SK-N-SH (cell line): Measurements from ENCODE around the gene ZNF575. TPM values are rescaled to one million over a fixed set of nuclear protein-coding genes. Genes with fewer than 3 reads are reported as not detected.

Experiments
- CTCF ChIA-PET: fragments of 300-600, 350-600 bp; formaldehyde crosslinking; extraction: SDS; loops from one replicate; lab custom pipeline; 2021; lab: Yijun Ruan, JAX
- POLR2A ChIA-PET: fragments of 350-600 bp; sonication (Branson Sonifier 250); formaldehyde crosslinking; extraction: SDS; loops from one replicate; lab custom pipeline; 2020; ENCODE audit warnings: antibody characterized with exemption, inconsistent platforms; lab: Yijun Ruan, JAX
- DNase-seq: peaks from one replicate; pipeline ENCODE4 v3.0.0; 2012
- H2AFZ ChIP-seq: fragments of 200-600 bp; sonication (generic); 2 replicates; pipeline ENCODE4 v1.8.1; 2016; ENCODE audit warnings: antibody characterized with exemption, mild to moderate bottlenecking, low read depth
- H3F3A ChIP-seq: fragments of 200-600 bp; sonication (generic); replicated peaks from 2 replicates; pipeline ENCODE3; 2016; ENCODE audit warnings: antibody characterized with exemption, mild to moderate bottlenecking; ENCODE audit not compliant: insufficient read depth
- H3K27ac ChIP-seq, 2 experiments: fragments of 200-500 bp in 1 of 2; fragments of 200-600 bp in 1 of 2; sonication (Bioruptor generic) in 1 of 2; sonication (generic), shearing (Covaris generic) in 1 of 2; 2 replicates each; pipeline versions ENCODE4 v1.5.1 to v1.6.1; 2014 to 2016; ENCODE audit warnings: low read depth in 2 of 2, inconsistent platforms in 1 of 2, low read length in 1 of 2, mild to moderate bottlenecking in 1 of 2, mixed read lengths in 1 of 2
- H3K27me3 ChIP-seq: fragments of 200-600 bp; sonication (generic), shearing (Covaris generic); 2 replicates; pipeline ENCODE4 v1.6.1; 2016; ENCODE audit warnings: mixed run types; ENCODE audit not compliant: insufficient read depth
- H3K36me3 ChIP-seq, 2 experiments: fragments of 200-500 bp in 1 of 2; fragments of 200-600 bp in 1 of 2; sonication (Bioruptor generic) in 1 of 2; sonication (generic) in 1 of 2; replicated peaks in 1 of 2; 2 replicates each; pipeline versions ENCODE3 to v1.5.1; 2014 to 2016; ENCODE audit warnings: low read length in 1 of 2, mild to moderate bottlenecking in 1 of 2; ENCODE audit not compliant: insufficient read depth in 2 of 2, control insufficient read depth in 1 of 2
- H3K4me1 ChIP-seq, 2 experiments: fragments of 200-500 bp in 1 of 2; fragments of 200-600 bp in 1 of 2; sonication (Bioruptor generic) in 1 of 2; sonication (generic), shearing (Covaris generic) in 1 of 2; 2 replicates each; pipeline versions ENCODE4 v1.5.1 to v1.6.1; 2014 to 2016; ENCODE audit warnings: low read depth in 1 of 2, low read length in 1 of 2, mixed run types in 1 of 2; ENCODE audit not compliant: insufficient read depth in 2 of 2, control insufficient read depth in 1 of 2
- H3K4me2 ChIP-seq: fragments of 200-600 bp; sonication (generic), shearing (Covaris generic); 2 replicates; pipeline ENCODE4 v1.6.1; 2017; ENCODE audit warnings: mixed run types
- H3K4me3 ChIP-seq, 2 experiments: fragments of 200-500 bp in 1 of 2; fragments of 200-600 bp in 1 of 2; sonication (Bioruptor generic) in 1 of 2; sonication (generic), shearing (Covaris generic) in 1 of 2; 2 replicates each; pipeline versions ENCODE4 v1.5.1 to v1.8.1; 2014 to 2016; ENCODE audit warnings: low read depth in 2 of 2, inconsistent platforms in 1 of 2, low read length in 1 of 2, mild to moderate bottlenecking in 1 of 2, mixed read lengths in 1 of 2, moderate library complexity in 1 of 2
- H3K79me2 ChIP-seq: fragments of 200-600 bp; sonication (generic); 2 replicates; pipeline ENCODE4 v1.8.1; 2017; ENCODE audit warnings: mild to moderate bottlenecking; ENCODE audit not compliant: insufficient read depth
- H3K9ac ChIP-seq: fragments of 200-600 bp; sonication (generic); 2 replicates; pipeline ENCODE4 v1.6.1; 2017; ENCODE audit warnings: mixed run types
- H3K9me2 ChIP-seq: fragments of 200-600 bp; sonication (generic); 2 replicates; pipeline ENCODE4 v1.6.1; 2017; ENCODE audit warnings: mixed run types
- H3K9me3 ChIP-seq: fragments of 200-600 bp; sonication (generic); 2 replicates; pipeline ENCODE4 v1.6.1; 2017; ENCODE audit warnings: mixed run types, mild to moderate bottlenecking, moderate library complexity
- H4K20me1 ChIP-seq: fragments of 200-600 bp; sonication (generic); 2 replicates; pipeline ENCODE4 v1.6.1; 2017; ENCODE audit warnings: mild to moderate bottlenecking, mixed run types; ENCODE audit not compliant: insufficient read depth
- CHD2 ChIP-seq: fragments of 150-350 bp; IDR thresholded peaks from 2 replicates; pipeline ENCODE4 v1.6.1; 2018; ENCODE audit warnings: low read length; ENCODE audit not compliant: partially characterized antibody
- MXI1 ChIP-seq: IDR thresholded peaks from 2 replicates; pipeline ENCODE4 v1.6.1; 2012; ENCODE audit warnings: mild to moderate bottlenecking, low read depth, low read length, improper control_type of control experiment
- TEAD4 ChIP-seq: IDR thresholded peaks from 2 replicates; pipeline ENCODE4 v1.4.0; 2012; ENCODE audit warnings: mild to moderate bottlenecking, borderline replicate concordance; ENCODE audit not compliant: insufficient read depth
- YY1 ChIP-seq: IDR thresholded peaks from 2 replicates; pipeline ENCODE4 v1.4.0; 2012; ENCODE audit warnings: low read depth, mild to moderate bottlenecking
- WGBS: methylation state at CpG from one replicate; pipeline ENCODE4 v1.1.6; 2017; ENCODE audit warnings: low lambda C conversion rate; 5-methylcytosine and 5-hydroxymethylcytosine counted together
- polyA plus RNA-seq, 3 experiments: library from polyadenylated mRNA; depleted of rRNA; stranded (reverse); fragments of >200 nt; gene quantifications; 2 replicates each; pipeline ENCODE4 v1.2.3, GENCODE V29; 2012
- TF ChIP-seq, protein P1 (sequence below): IDR thresholded peaks from 2 replicates; pipeline ENCODE4 v1.6.1; 2012; ENCODE audit warnings: mild to moderate bottlenecking, low read depth, low read length, moderate library complexity

Gene ZNF575
- polyA plus RNA-seq, 1 of the 3 experiments (the other 2 are of a cell fraction): 1.0 TPM

DNA sequence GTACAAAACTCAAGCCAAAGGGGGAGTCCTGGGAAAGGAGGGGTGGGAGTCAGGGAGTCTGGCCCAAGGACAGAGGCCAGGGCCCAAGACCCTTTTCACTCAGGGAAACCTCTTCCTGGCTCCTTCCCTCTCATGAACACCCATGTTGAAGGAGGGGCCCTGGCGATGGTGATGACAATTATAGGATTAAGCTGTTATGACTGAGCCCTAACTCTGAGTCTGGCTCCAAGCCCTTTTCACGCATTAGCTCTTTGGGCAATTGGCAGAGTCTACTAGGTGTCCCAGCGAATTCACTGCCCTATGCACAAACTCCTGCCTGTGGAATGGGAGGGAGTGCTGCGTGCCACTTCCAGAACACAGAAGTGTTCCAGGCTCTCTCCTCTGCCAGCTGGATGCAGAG lies 20.7 kb downstream of the ZNF575 start:
- no peak overlapping the region for H3K4me3 ChIP-seq
- H4K20me1 ChIP-seq: no peaks in the 10 kb centered on the region
- H3F3A ChIP-seq: peaks cover 24% of the 10 kb centered on the region
- no peak overlapping the region for H2AFZ ChIP-seq
- WGBS: 90% methylated on average over 4 of the region's 4 CpGs
- ChIA-PET CTCF (interaction anchor here (1.6 to 8.5 kb wide), 9 partner anchors 10 to 107 kb away, joined by 5 to 104 read pairs (median 11); partner anchors contain the start of genes IRGQ, PINLYP, XRCC1 and ZNF575), POLR2A (no interaction called here)
- DNase-seq: no peak
- no peaks in the 10 kb centered on the region for H3K4me1 ChIP-seq
- H3K27me3 ChIP-seq: no peaks in the 10 kb centered on the region
- H3K9ac ChIP-seq: no peak overlapping the region
- H3K36me3 ChIP-seq: peaks cover 22 to 46% of the 10 kb centered on the region in 2 experiments
- H3K9me2 ChIP-seq: no peaks in the 10 kb centered on the region
- no peak overlapping the region; a peak in 1 of 4 replicates for H3K27ac ChIP-seq
- H3K4me2 ChIP-seq: no peak overlapping the region
- no peaks in the 10 kb centered on the region for H3K9me3 ChIP-seq
- no peak for TF ChIP-seq YY1
- no peak for TF ChIP-seq CHD2
- no peak for TF ChIP-seq TEAD4
- no peaks in the 10 kb centered on the region; the same call in 1 of the 2 replicates for H3K79me2 ChIP-seq

DNA sequence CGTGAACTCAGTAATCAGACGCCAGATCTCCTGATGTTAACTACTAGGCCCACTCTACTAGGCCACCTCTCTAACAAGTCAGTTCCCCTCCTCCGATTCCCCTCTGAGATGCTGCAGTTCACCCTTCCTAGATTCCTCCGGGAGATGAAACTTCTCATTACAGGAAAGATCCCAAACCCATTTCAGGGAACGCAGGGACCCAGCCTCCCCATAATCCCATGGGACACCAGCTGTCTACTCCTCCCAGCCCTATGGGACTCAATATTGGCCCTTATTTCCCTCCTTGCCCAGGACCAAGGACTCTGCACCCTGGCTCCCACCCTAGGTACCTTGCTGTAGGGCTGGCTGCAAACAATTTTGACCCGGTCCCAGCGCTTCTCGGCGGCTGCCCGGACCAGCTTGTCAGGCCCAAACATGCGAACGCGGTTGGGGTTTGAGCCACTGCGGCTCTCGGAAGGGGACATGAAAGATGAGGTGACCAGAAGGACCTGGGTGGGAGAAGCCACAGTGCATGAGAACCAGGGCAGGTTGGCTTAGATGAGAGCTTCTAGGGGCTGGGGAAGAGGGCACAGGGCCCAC lies 21.4 kb downstream of the ZNF575 start:
- no peak overlapping the region for H3K27ac ChIP-seq
- WGBS: 94% methylated on average over 15 of the region's 15 CpGs
- H3K9me3 ChIP-seq: no peaks in the 10 kb centered on the region
- H3K9ac ChIP-seq: no peak overlapping the region
- H2AFZ ChIP-seq: no peak overlapping the region
- POLR2A ChIA-PET: interaction anchor here (0.7 kb wide), 1 partner anchor 42 kb away, joined by 5 read pairs; the partner anchor contains the start of genes IRGQ and ZNF576
- H3F3A ChIP-seq: peaks cover 18% of the 10 kb centered on the region
- no peak for TF ChIP-seq MXI1
- TF ChIP-seq, protein P1, sequence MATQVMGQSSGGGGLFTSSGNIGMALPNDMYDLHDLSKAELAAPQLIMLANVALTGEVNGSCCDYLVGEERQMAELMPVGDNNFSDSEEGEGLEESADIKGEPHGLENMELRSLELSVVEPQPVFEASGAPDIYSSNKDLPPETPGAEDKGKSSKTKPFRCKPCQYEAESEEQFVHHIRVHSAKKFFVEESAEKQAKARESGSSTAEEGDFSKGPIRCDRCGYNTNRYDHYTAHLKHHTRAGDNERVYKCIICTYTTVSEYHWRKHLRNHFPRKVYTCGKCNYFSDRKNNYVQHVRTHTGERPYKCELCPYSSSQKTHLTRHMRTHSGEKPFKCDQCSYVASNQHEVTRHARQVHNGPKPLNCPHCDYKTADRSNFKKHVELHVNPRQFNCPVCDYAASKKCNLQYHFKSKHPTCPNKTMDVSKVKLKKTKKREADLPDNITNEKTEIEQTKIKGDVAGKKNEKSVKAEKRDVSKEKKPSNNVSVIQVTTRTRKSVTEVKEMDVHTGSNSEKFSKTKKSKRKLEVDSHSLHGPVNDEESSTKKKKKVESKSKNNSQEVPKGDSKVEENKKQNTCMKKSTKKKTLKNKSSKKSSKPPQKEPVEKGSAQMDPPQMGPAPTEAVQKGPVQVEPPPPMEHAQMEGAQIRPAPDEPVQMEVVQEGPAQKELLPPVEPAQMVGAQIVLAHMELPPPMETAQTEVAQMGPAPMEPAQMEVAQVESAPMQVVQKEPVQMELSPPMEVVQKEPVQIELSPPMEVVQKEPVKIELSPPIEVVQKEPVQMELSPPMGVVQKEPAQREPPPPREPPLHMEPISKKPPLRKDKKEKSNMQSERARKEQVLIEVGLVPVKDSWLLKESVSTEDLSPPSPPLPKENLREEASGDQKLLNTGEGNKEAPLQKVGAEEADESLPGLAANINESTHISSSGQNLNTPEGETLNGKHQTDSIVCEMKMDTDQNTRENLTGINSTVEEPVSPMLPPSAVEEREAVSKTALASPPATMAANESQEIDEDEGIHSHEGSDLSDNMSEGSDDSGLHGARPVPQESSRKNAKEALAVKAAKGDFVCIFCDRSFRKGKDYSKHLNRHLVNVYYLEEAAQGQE: no peak
- no peaks in the 10 kb centered on the region for H4K20me1 ChIP-seq
- H3K4me2 ChIP-seq: no peak overlapping the region
- no peak for DNase-seq
- H3K9me2 ChIP-seq: no peaks in the 10 kb centered on the region
- H3K36me3 ChIP-seq: peaks cover 22 to 44% of the 10 kb centered on the region in 2 experiments
- no peak overlapping the region for H3K4me3 ChIP-seq
- CTCF ChIA-PET: interaction anchor here (0.6 to 8.5 kb wide), 34 partner anchors 8 to 230 kb away, joined by 3 to 104 read pairs (median 6); partner anchors contain the start of genes IRGQ, PINLYP, XRCC1 and ZNF575
- no peaks in the 10 kb centered on the region for H3K4me1 ChIP-seq
- no peaks in the 10 kb centered on the region for H3K27me3 ChIP-seq
- H3K79me2 ChIP-seq: no peaks in the 10 kb centered on the region; the same call in 1 of the 2 replicates
